ENCODE data around the gene PITRM1. TPM values are rescaled to one million over a fixed set of nuclear protein-coding genes. Genes with fewer than 3 reads are reported as not detected.
A peak's percentile ranks its signal among the peaks of the same experiment; 100 is the strongest.

PITRM1 gene
- total and polyA plus RNA-seq, 2 donors (not counting 3 experiments of a cell fraction or from before 2014, with no cell fraction given), result 83.2 to 145 TPM

DNA sequence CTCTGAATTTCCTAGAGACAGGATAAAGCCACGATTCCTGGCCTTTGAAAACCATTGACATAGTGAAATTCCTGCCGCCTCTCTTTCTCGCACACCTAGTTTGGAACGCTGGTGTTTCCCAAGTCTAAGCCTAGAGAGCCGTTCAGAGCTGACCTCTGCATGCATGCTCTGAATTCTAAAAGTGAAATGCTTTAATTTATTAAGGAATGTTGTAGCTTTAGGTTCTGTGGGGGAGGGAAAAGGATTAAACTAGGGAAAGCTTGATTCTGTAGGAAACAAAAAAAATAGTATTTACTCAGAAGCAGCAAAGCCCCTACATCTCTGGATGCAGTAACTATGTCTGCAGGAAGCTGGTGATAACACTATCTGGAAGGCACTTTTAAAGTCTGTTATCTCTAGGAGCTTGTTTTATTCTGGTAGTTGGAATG lies 78.0 kb downstream of the PITRM1 start:
- no peaks in the 10 kb centered on the region for H4K20me1 ChIP-seq (replicated peaks; ENCODE audit: control insufficient read depth, extremely low read depth, insufficient read depth, low read length)
- peak overlapping the region; percentile 100 for H3K27ac ChIP-seq (ENCODE audit: insufficient read depth, low read depth, low read length)
- ChIA-PET CTCF (interaction anchor here (0.7 to 2.1 kb wide), 7 partner anchors 13 to 166 kb away, joined by 3 to 7 read pairs (median 6); no protein-coding TSS in a partner anchor), POLR2A (interaction anchor here (0.6 to 1.7 kb wide), 4 partner anchors 15 to 169 kb away, joined by 3 to 10 read pairs (median 4); no protein-coding TSS in a partner anchor)
- peaks cover 74% of the 10 kb centered on the region for H3K4me1 ChIP-seq (ENCODE audit: control insufficient read depth, extremely low read depth, insufficient read depth, low read length)
- TF ChIP-seq GATA2 (IDR thresholded peaks at IDR 0.05; ENCODE audit: insufficient read depth, insufficient read length, low read depth, low read length), result no peak
- TF ChIP-seq FOS (IDR thresholded peaks at IDR 0.05; ENCODE audit: borderline replicate concordance, insufficient read depth, low read length), result no peak
- no peak for TF ChIP-seq CTCF (IDR thresholded peaks at IDR 0.05; ENCODE audit: extremely low read depth in 1 of 2, insufficient read depth in 1 of 2, low read depth in 1 of 2, low read length in 2 of 2)
- TF ChIP-seq JUN (IDR thresholded peaks at IDR 0.05; ENCODE audit: borderline replicate concordance, insufficient read depth, insufficient read length, low read depth), result no peak
- peak overlapping the region; percentile 96 for H3K9ac ChIP-seq (replicated peaks; ENCODE audit: extremely low read depth, insufficient read depth, low read length)
- H3K79me2 ChIP-seq (ENCODE audit: control insufficient read depth, insufficient read depth, low read length), result peaks cover 73% of the 10 kb centered on the region
- H3K36me3 ChIP-seq (ENCODE audit: control insufficient read depth in 2 of 2, extremely low read depth in 1 of 2, insufficient read depth in 2 of 2, low read length in 2 of 2), result peaks cover 3 to 14% of the 10 kb centered on the region in 2 experiments
- FAIRE-seq, result no peak
- H3K9me1 ChIP-seq (replicated peaks; ENCODE audit: control insufficient read depth, extremely low read depth, insufficient read depth, low read length), result no peaks in the 10 kb centered on the region
- peak overlapping the region; percentile 88 for H3K4me2 ChIP-seq (ENCODE audit: insufficient read depth, low read length)
- intact Hi-C loops (cut with micrococcal nuclease), result loop anchor here (1.0 to 10.0 kb wide), 5 partner anchors 7 to 1680 kb away; no protein-coding TSS in a partner anchor
- no peak overlapping the region for H2AFZ ChIP-seq (ENCODE audit: low read depth, low read length)
- DNase-seq (ENCODE audit: low read depth, low spot score), result no peak
- H3K4me3 ChIP-seq (replicated peaks in 1 of 3; ENCODE audit: insufficient read depth in 1 of 3, low read depth in 1 of 3, low read length in 3 of 3), result peak overlapping the region in 1 of 3 experiments; percentile 43
- no peaks in the 10 kb centered on the region for H3K27me3 ChIP-seq (ENCODE audit: control insufficient read depth in 2 of 2, insufficient read depth in 2 of 2, low read length in 2 of 2)
- dilution Hi-C loops (cut with MboI; ENCODE audit: extremely low pct_ligation_motif_present, low sequenced_read_pairs), result no loop called here
- BruUV-seq (replicated peaks), result no TSS peak
- no peaks in the 10 kb centered on the region for H3K9me3 ChIP-seq (replicated peaks; ENCODE audit: control insufficient read depth, insufficient read depth, low read length)

GRCh38 chr10:3093996-3094395 lies 78.6 kb downstream of the PITRM1 start:
- Histone ChIP-seq H3K27ac (ENCODE audit: insufficient read depth, low read depth, low read length) (peak overlapping the region; percentile 100), H3K27me3 (ENCODE audit: control insufficient read depth in 2 of 2, insufficient read depth in 2 of 2, low read length in 2 of 2) (no peaks in the 10 kb centered on the region), H3K4me3 (replicated peaks in 1 of 3; ENCODE audit: insufficient read depth in 1 of 3, low read depth in 1 of 3, low read length in 3 of 3) (no peak overlapping the region), H4K20me1 (replicated peaks; ENCODE audit: control insufficient read depth, extremely low read depth, insufficient read depth, low read length) (no peaks in the 10 kb centered on the region), H3K9ac (replicated peaks; ENCODE audit: extremely low read depth, insufficient read depth, low read length) (peak overlapping the region; percentile 96), H3K4me2 (ENCODE audit: insufficient read depth, low read length) (peak overlapping the region; percentile 88), H3K36me3 (ENCODE audit: control insufficient read depth in 2 of 2, extremely low read depth in 1 of 2, insufficient read depth in 2 of 2, low read length in 2 of 2) (peaks cover 0 to 10% of the 10 kb centered on the region in 2 experiments), H3K79me2 (ENCODE audit: control insufficient read depth, insufficient read depth, low read length) (peaks cover 72% of the 10 kb centered on the region), H2AFZ (ENCODE audit: low read depth, low read length) (no peak overlapping the region), H3K9me1 (replicated peaks; ENCODE audit: control insufficient read depth, extremely low read depth, insufficient read depth, low read length) (no peaks in the 10 kb centered on the region), H3K4me1 (ENCODE audit: control insufficient read depth, extremely low read depth, insufficient read depth, low read length) (peaks cover 77% of the 10 kb centered on the region), H3K9me3 (replicated peaks; ENCODE audit: control insufficient read depth, insufficient read depth, low read length) (no peaks in the 10 kb centered on the region)
- ChIA-PET POLR2A (interaction anchor here (1.7 kb wide), 1 partner anchor 23 kb away, joined by 10 read pairs; no protein-coding TSS in a partner anchor), CTCF (interaction anchor here (1.6 to 2.1 kb wide), 2 partner anchors 23 to 166 kb away, joined by 6 to 7 read pairs; no protein-coding TSS in a partner anchor)
- DNase-seq (ENCODE audit: low read depth, low spot score), result no peak
- intact Hi-C loops (cut with micrococcal nuclease), result loop anchor here (10.0 kb wide), 1 partner anchor 1681 kb away; no protein-coding TSS in a partner anchor
- BruUV-seq (replicated peaks), result no TSS peak
- no peak for TF ChIP-seq POLR2A (IDR thresholded peaks at IDR 0.05; ENCODE audit: low read depth, low read length)
- no peak for TF ChIP-seq CTCF (IDR thresholded peaks at IDR 0.05; ENCODE audit: extremely low read depth in 1 of 2, insufficient read depth in 1 of 2, low read depth in 1 of 2, low read length in 2 of 2)
- no peak for TF ChIP-seq MYC (IDR thresholded peaks at IDR 0.05; ENCODE audit: low read depth, low read length)
- TF ChIP-seq, protein P1, sequence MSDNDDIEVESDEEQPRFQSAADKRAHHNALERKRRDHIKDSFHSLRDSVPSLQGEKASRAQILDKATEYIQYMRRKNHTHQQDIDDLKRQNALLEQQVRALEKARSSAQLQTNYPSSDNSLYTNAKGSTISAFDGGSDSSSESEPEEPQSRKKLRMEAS (IDR thresholded peaks at IDR 0.05; ENCODE audit: insufficient read depth, insufficient read length), result no peak
- no peak for TF ChIP-seq GATA2 (IDR thresholded peaks at IDR 0.05; ENCODE audit: insufficient read depth, insufficient read length, low read depth, low read length)
- no peak for TF ChIP-seq POLR2AphosphoS5 (IDR thresholded peaks at IDR 0.05; ENCODE audit: insufficient read depth, low read depth, low read length)
- TF ChIP-seq FOS (IDR thresholded peaks at IDR 0.05; ENCODE audit: borderline replicate concordance, insufficient read depth, low read length), result no peak
- no peak for TF ChIP-seq EZH2 (IDR thresholded peaks at IDR 0.05; ENCODE audit: borderline replicate concordance, low read depth, low read length, severe bottlenecking)
- no peak for TF ChIP-seq JUN (IDR thresholded peaks at IDR 0.05; ENCODE audit: borderline replicate concordance, insufficient read depth, insufficient read length, low read depth)
- dilution Hi-C loops (cut with MboI; ENCODE audit: extremely low pct_ligation_motif_present, low sequenced_read_pairs), result no loop called here
- no peak for FAIRE-seq

Data from endothelial cell of umbilical vein (primary cell).